ENCODE data around the gene LAP3. TPM values are rescaled to one million over a fixed set of nuclear protein-coding genes. Genes with fewer than 3 reads are reported as not detected.

LAP3 gene
- total RNA-seq, 2 experiments from 2014 or later = 101 to 111 TPM

- Histone ChIP-seq H3K27ac (ENCODE audit: low read depth, low read length, poor library complexity, severe bottlenecking) (no peak overlapping the region), H2AFZ (ENCODE audit: low read length) (no peak overlapping the region), H4K20me1 (ENCODE audit: insufficient read depth, low read length) (no peaks in the 10 kb centered on the region), H3K9me2 (ENCODE audit: insufficient read depth, low read length) (no peaks in the 10 kb centered on the region), H3K79me2 (ENCODE audit: insufficient read depth, low read depth, low read length) (peaks cover 4% of the 10 kb centered on the region; the same call in 1 of the 2 replicates), H3K4me1 (ENCODE audit: insufficient read depth, low read length, poor library complexity, severe bottlenecking) (no peaks in the 10 kb centered on the region), H3K4me3 (ENCODE audit: low read depth, low read length, poor library complexity, severe bottlenecking) (no peak overlapping the region), H3K9me3 (ENCODE audit: low read length) (no peaks in the 10 kb centered on the region), H3K4me2 (ENCODE audit: low read length) (no peak overlapping the region), H3K36me3 (ENCODE audit: insufficient read depth, low read length) (peaks cover 100% of the 10 kb centered on the region)
- POLR2A ChIA-PET = no interaction called here
- no peak for TF ChIP-seq CTCF (conservative IDR thresholded peaks at IDR 0.05; ENCODE audit: low read length)
- no peak for TF ChIP-seq EZH2phosphoT487 (IDR thresholded peaks at IDR 0.05; ENCODE audit: borderline replicate concordance, low read depth, low read length)
- DNase-seq (ENCODE audit: low spot score) = no peak
- CTCF ChIA-PET (ENCODE audit: unreplicated experiment) = no interaction called here
- intact Hi-C loops (cut with micrococcal nuclease; ENCODE audit: unreplicated experiment) = no loop called here
- BruUV-seq (replicated peaks) = no TSS peak
Measured at GRCh38 chr4:17624821-17625220, 47.8 kb downstream of the LAP3 start.

GRCh38 chr4:17630228-17630627 lies 53.2 kb downstream of the LAP3 start:
- Histone ChIP-seq H3K4me1 (ENCODE audit: insufficient read depth, low read length, poor library complexity, severe bottlenecking) (no peaks in the 10 kb centered on the region), H4K20me1 (ENCODE audit: insufficient read depth, low read length) (no peaks in the 10 kb centered on the region), H3K79me2 (ENCODE audit: insufficient read depth, low read depth, low read length) (no peaks in the 10 kb centered on the region), H2AFZ (ENCODE audit: low read length) (no peak overlapping the region), H3K9me3 (ENCODE audit: low read length) (no peaks in the 10 kb centered on the region), H3K27ac (ENCODE audit: low read depth, low read length, poor library complexity, severe bottlenecking) (no peak overlapping the region), H3K9me2 (ENCODE audit: insufficient read depth, low read length) (no peaks in the 10 kb centered on the region), H3K4me2 (ENCODE audit: low read length) (no peak overlapping the region), H3K36me3 (ENCODE audit: insufficient read depth, low read length) (peaks cover 99% of the 10 kb centered on the region), H3K4me3 (ENCODE audit: low read depth, low read length, poor library complexity, severe bottlenecking) (no peak overlapping the region)
- ChIA-PET CTCF (ENCODE audit: unreplicated experiment) (no interaction called here), POLR2A (no interaction called here)
- DNase-seq (ENCODE audit: low spot score) = no peak
- no TSS peak for BruUV-seq (replicated peaks)
- intact Hi-C loops (cut with micrococcal nuclease; ENCODE audit: unreplicated experiment) = no loop called here
- TF ChIP-seq EZH2phosphoT487 (IDR thresholded peaks at IDR 0.05; ENCODE audit: borderline replicate concordance, low read depth, low read length) (no peak), CTCF (conservative IDR thresholded peaks at IDR 0.05; ENCODE audit: low read length) (no peak)

- no peak overlapping the region for H3K27ac ChIP-seq (ENCODE audit: low read depth, low read length, poor library complexity, severe bottlenecking)
- TF ChIP-seq CTCF (conservative IDR thresholded peaks at IDR 0.05; ENCODE audit: low read length) = no peak
- TF ChIP-seq EZH2phosphoT487 (IDR thresholded peaks at IDR 0.05; ENCODE audit: borderline replicate concordance, low read depth, low read length) = no peak
- no peak overlapping the region for H3K4me2 ChIP-seq (ENCODE audit: low read length)
- intact Hi-C loops (cut with micrococcal nuclease; ENCODE audit: unreplicated experiment) = no loop called here
- no peak for DNase-seq (ENCODE audit: low spot score)
- BruUV-seq (replicated peaks) = no TSS peak
- no peaks in the 10 kb centered on the region for H3K4me1 ChIP-seq (ENCODE audit: insufficient read depth, low read length, poor library complexity, severe bottlenecking)
- CTCF ChIA-PET (ENCODE audit: unreplicated experiment) = no interaction called here
- peaks cover 86% of the 10 kb centered on the region for H3K36me3 ChIP-seq (ENCODE audit: insufficient read depth, low read length)
- no peaks in the 10 kb centered on the region for H3K9me3 ChIP-seq (ENCODE audit: low read length)
- no peaks in the 10 kb centered on the region for H3K79me2 ChIP-seq (ENCODE audit: insufficient read depth, low read depth, low read length)
- H3K4me3 ChIP-seq (ENCODE audit: low read depth, low read length, poor library complexity, severe bottlenecking) = no peak overlapping the region
- no peaks in the 10 kb centered on the region for H4K20me1 ChIP-seq (ENCODE audit: insufficient read depth, low read length)
- H3K9me2 ChIP-seq (ENCODE audit: insufficient read depth, low read length) = no peaks in the 10 kb centered on the region
- POLR2A ChIA-PET = no interaction called here
- no peak overlapping the region for H2AFZ ChIP-seq (ENCODE audit: low read length)
Measured at GRCh38 chr4:17633600-17633999, 56.6 kb downstream of the LAP3 start.
